Dendritic cell treated with granulocyte-macrophage colony-stimulating factor and Interleukin-4, amounts not matched to agents 40 ng/mL and 50 ng/mL, for 4 days (primary cell): ENCODE data around the gene PSMD8.
"Not testable (repeated sequence)": the region's sequence is repeated elsewhere in the genome, so short reads cannot be mapped to it uniquely, and the experiment has no call there.

Experiments
- H3K27ac Mint-ChIP-seq: one replicate; pipeline ENCODE4 v1.8.0; 2022; ENCODE audit warnings: mild to moderate bottlenecking, mixed read lengths
- H3K27me3 Mint-ChIP-seq: one replicate; pipeline ENCODE4 v1.8.0; 2022; ENCODE audit warnings: mild to moderate bottlenecking, mixed read lengths
- H3K36me3 Mint-ChIP-seq: one replicate; pipeline ENCODE4 v1.8.0; 2022; ENCODE audit warnings: low read depth, mixed read lengths
- H3K4me1 Mint-ChIP-seq: one replicate; pipeline ENCODE4 v1.8.0; 2022; ENCODE audit warnings: low read depth, mixed read lengths
- H3K4me3 Mint-ChIP-seq: one replicate; pipeline ENCODE4 v1.8.0; 2022; ENCODE audit warnings: mild to moderate bottlenecking, moderate library complexity, mixed read lengths
- H3K9me3 Mint-ChIP-seq: one replicate; pipeline ENCODE4 v1.8.0; 2022; ENCODE audit warnings: mixed read lengths
- intact Hi-C: fragments of 100-400 bp; cut with micrococcal nuclease; formaldehyde crosslinking; loops from one replicate; pipeline ENCODE4 v1.15.0; 2022

Gene PSMD8

DNA sequence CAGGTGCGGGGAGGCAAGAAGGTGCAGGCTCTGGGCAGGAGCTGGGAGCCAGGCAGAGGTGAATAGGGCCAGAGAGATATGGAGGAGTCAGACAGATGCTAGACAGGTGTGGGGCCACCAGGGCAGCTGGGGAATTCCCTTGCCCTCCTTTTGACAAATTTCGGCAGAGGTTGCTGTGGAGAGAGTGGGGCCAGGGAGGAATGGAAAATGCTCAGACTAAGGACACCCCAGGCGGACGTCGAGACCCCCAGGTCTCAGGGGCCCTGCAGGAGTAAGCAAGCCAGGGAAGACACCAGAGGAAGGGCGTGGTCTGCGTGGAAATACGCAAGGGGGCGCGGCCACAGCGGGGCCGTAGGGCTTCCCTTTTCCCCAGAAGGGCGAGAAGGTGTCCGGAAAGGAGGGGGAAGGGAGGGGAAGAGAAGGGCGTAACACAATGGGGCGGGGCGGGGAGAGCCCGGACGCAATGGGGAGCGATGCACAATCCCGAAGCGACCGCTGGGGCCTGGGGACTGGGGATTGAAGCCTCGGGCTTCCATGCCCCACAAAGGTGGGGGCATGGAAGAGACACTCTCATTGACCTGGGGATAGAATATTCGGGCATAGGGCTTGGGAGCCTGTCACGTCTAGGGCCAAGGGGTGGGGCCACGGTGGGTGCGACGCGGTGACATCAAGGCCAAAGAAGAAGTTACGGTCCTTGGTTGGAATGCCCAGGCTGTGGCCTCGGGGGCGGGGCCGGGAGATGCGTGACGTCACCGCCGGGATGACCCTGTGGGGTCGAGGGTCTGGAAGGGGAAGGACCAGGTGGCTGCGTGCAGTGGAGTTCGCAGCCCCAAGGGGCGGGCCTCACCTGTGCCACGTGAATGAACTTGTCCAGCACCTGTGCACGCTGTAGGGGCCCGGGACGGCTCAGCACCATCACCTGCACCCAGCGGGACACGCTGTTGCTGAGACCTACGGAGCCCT lies 43.5 kb downstream of the PSMD8 start:
- H3K27ac Mint-ChIP-seq = peak overlapping the region; percentile 93
- intact Hi-C loops = no loop called here
- H3K4me1 Mint-ChIP-seq = peaks cover 48% of the 10 kb centered on the region
- H3K36me3 Mint-ChIP-seq = peaks cover 83% of the 10 kb centered on the region
- H3K9me3 Mint-ChIP-seq = no peaks in the 10 kb centered on the region
- H3K27me3 Mint-ChIP-seq = no peaks in the 10 kb centered on the region
- peak overlapping the region; percentile 80 for H3K4me3 Mint-ChIP-seq

DNA sequence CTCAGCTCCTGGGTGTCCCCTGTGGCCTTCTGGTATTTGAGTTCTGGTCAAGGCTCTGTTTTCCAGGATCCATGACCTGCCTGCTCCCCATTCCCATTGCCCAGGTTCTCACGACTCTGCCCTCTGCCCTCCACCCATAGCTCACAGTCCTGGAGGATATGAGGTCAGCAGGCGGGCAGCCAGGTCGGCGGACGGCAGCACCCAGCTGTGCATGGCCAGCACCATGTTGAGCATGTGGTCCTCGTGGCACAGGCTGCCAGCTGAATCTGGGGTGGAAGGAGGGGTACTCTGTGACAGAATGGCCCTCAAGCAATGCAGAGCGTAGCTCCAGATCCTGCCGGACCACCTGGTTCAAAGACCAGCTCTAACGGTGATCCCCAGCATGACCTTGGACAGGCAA lies 46.6 kb downstream of the PSMD8 start:
- Mint-ChIP-seq H3K27me3 (no peaks in the 10 kb centered on the region), H3K4me1 (peaks cover 67% of the 10 kb centered on the region), H3K36me3 (peaks cover 77% of the 10 kb centered on the region), H3K9me3 (no peaks in the 10 kb centered on the region), H3K4me3 (no peak overlapping the region), H3K27ac (peak overlapping the region; percentile 58)
- intact Hi-C loops = no loop called here

DNA sequence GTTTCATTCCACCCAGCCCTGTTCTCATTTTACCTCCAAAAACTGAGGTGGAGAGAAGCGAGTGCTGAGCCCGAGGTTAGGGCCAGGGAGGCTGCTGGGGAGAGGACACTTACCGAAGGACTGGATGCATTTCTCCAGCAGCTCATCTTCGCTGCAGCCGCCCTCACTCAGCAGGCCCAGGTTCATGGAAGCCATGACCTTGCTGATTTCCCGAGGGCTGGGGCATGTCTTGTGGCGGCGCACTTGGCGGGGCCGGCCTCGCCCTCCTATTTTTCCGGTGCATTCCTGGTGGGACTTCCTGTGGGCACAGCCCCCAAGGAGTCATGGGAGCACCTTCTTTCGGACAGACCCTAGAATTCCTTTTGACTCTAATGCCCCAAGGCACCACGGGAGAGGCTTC lies 47.5 kb downstream of the PSMD8 start:
- Mint-ChIP-seq H3K27me3 (no peaks in the 10 kb centered on the region), H3K27ac (no peak overlapping the region), H3K4me1 (peaks cover 72% of the 10 kb centered on the region), H3K9me3 (no peaks in the 10 kb centered on the region), H3K4me3 (no peak overlapping the region), H3K36me3 (peaks cover 74% of the 10 kb centered on the region)
- intact Hi-C loops = no loop called here

DNA sequence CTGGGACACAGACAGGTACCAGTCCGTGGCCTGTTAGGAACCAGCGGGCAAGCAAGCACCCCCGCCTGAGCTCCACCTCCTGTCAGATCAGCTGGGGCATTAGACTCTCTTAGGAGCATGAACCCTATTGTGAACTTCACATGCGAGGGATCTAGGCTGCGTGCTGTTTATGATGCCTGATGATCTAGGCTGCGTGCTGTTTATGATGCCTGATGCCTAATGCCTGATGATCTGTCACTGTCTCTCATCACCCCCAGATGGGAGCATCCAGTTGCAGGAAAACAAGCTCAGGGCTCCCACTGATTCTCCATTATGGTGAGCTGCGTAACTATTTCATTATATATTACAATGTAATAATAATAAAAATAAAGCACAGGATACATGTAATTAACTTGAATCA lies 48.1 kb downstream of the PSMD8 start:
- Mint-ChIP-seq H3K9me3 (no peaks in the 10 kb centered on the region), H3K4me3 (no peak overlapping the region), H3K36me3 (peaks cover 69% of the 10 kb centered on the region), H3K4me1 (peaks cover 72% of the 10 kb centered on the region), H3K27me3 (no peaks in the 10 kb centered on the region), H3K27ac (no peak overlapping the region)
- intact Hi-C loops = no loop called here

DNA sequence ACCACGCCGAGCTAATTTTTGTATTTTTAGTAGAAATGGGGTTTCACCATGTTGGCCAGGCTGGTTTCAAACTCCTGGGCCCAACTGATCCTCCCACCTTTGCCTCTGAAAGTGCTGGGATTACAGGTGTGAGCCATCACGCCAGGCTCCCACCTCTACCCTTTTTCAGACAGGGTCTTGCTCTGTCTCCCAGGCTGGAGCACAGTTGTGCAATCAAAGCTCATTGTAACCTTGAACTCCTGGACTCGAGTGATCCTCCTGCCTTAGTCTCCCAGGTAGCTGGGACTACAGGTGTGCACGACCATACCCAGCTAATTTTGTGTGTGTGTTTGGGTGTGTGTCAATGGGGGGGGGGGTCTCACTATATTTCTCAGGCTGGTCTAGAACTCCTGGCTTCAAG lies 49.9 kb downstream of the PSMD8 start:
- Mint-ChIP-seq H3K4me1 (peaks cover 60% of the 10 kb centered on the region), H3K36me3 (peaks cover 50% of the 10 kb centered on the region), H3K27me3 (no peaks in the 10 kb centered on the region), H3K4me3 (no peak overlapping the region), H3K9me3 (no peaks in the 10 kb centered on the region), H3K27ac (no peak overlapping the region)
- intact Hi-C loops = no loop called here

DNA sequence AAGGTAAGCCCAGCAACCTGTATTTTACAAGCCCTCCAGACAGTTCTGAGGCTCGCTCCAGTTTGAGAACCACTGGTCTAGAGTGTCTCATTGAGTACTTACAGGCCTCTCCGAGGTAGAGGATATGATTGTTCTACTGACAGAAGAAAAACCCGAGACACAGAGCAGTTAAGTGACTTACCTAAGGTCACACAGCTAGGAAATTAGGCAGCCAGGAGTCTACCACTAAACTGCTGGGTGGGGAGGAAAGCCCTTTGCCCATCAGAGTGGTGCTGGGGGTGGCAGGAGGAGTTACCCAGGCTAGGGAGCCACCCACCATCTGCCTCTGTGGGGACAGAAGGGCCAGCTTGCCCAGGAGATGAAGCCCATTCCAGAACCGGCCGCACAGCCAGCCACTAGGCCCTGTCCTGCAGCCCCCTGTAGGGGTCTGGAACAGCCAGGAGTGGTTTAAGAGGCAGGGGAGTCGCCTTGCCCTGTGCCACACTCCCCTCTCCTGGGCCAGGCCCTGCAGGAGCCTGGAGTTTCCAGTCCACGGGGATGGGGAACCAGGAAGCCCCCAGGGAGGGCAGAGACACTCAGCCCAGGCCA lies 50.9 kb downstream of the PSMD8 start:
- Mint-ChIP-seq H3K36me3 (peaks cover 40% of the 10 kb centered on the region), H3K9me3 (no peaks in the 10 kb centered on the region), H3K27me3 (no peaks in the 10 kb centered on the region), H3K4me3 (peak overlapping the region; percentile 91), H3K4me1 (peaks cover 52% of the 10 kb centered on the region), H3K27ac (peak overlapping the region; percentile 92)
- intact Hi-C loops = no loop called here

DNA sequence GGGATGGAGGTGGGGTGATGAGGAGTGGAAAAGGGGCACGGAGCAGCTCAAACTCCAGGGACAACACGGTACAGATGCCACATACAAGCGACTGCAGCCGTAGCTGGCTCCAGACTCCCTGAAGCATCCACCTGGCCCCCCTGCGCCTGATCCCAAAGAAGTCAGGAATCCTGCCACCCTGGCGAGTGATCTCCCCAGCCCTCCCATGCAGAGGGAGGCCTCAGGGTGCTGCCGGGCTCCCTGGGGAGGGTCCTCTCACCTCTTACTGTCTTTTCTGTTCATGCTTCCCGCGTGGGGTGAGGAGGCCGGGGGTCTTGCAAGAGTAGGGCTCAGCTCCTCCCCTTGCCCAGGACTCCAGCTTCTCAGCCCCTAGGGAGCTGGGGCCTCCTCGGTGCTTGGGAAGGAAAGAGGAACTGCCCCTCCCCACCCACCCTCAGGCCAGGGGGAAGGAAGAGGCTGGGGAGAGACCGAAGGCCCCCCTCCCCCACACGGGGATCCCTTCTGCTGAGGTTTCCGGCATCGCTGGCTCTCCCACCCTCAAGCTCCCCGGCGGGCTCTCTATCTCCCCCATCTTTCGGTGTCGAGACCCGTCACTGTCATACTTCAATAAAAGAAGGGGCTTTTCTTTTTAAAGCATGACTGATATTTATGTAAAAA lies 51.6 kb downstream of the PSMD8 start, which contains the start of gene RASGRP4:
Gene RASGRP4, minus strand, starts transcription at position 410 of the 657 bp plus-strand sequence. Its CDS starts 128 bp downstream, at position 282.
- Mint-ChIP-seq H3K4me3 (peak within 1 kb of the TSS; percentile 91), H3K27me3 (peaks cover 4% of the 10 kb centered on the region), H3K27ac (peak within 1 kb of the TSS; percentile 92), H3K4me1 (peaks cover 48% of the 10 kb centered on the region), H3K9me3 (no peaks in the 10 kb centered on the region), H3K36me3 (peaks cover 34% of the 10 kb centered on the region)
- intact Hi-C loops = no loop called here

DNA sequence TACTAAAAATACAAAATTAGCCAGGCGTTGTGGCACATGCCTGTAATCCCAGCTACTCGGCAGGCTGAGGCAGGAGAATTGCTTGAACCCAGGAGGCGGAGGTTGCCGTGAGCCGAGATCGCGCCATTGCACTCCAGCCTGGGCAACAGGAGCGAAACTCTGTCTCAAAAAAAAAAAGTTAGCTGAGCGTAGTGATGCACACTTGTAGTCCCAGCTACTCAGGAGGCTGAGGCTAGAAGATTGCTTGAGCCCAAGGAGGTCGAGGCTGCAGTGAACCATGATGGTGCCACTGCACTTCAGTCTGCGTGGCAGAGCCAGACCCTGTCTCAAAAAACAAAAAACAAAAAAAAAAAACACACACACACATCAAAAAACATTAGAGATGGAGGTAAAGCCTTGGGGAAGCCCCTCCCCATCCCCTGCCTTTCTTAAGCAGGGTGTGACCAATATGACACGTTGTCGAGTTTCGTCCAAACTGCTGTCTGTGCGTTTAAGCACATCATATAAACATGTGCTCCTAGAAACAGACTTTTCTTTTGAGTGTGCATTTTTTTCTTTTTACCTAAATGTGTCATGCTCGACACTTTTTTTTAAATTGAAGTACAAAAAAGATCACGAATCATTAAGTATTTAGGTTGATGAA lies 52.8 kb downstream of the PSMD8 start:
- H3K4me3 Mint-ChIP-seq, H3K9me3 Mint-ChIP-seq, H3K27me3 Mint-ChIP-seq, intact Hi-C loops: not testable (repeated sequence)
- Mint-ChIP-seq H3K27ac (peak overlapping the region; percentile 92), H3K36me3 (peaks cover 21% of the 10 kb centered on the region), H3K4me1 (peaks cover 44% of the 10 kb centered on the region)

DNA sequence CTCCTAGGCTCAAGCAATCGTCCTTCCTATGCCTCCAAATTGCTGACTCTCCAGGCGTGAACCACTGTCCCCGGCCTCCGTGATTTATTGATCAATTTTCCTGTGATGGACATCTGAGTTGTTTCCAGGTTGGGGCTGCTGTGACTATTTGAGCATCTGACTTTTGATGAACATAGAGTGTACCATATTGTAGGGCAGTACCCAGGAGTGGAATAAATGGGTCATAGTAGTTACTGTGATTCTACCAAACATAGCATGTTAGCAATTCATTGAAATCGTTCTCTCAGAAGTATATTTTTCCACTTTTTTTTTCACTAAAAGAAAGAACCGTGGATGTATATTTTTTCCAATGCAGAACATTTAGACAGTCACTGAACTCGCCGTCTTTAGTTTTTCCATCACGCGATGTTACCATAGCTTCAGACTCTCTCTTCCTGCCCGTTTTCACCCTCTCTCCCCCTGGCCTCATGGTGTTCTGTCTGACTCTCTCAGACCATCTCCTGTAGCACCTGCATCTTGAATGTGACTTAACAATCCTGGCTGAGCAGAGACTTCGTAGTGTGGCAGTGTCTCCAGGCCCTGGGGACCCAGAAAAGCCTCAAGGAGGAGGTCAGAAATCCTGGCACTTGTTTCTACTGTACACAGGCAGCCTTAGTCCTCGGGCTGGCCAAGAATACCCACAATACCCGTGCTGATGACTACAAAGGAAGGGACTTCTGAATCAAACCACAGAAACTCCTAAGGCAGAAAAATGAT lies 54.9 kb downstream of the PSMD8 start:
- peaks cover 15% of the 10 kb centered on the region for H3K36me3 Mint-ChIP-seq

DNA sequence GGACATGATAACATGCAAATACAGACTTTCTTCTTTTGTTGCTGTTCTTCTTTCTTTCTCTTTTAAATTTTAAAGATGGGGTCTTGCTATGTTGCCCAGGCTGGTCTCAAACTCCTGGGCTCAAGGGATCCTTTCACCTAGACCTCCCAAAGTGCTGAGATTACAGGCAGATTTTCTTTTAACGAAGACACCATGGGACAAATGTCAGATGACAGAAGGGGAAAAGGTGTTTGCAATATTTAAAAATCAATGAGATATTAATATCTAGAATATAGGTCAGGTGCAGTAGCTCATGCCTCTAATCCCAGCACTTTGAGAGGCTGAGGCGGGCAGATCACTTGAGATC lies 55.4 kb downstream of the PSMD8 start:
- intact Hi-C loops = no loop called here
- peaks cover 42% of the 10 kb centered on the region for H3K4me1 Mint-ChIP-seq
- H3K27ac Mint-ChIP-seq = no peak overlapping the region
- H3K36me3 Mint-ChIP-seq = peaks cover 19% of the 10 kb centered on the region
- no peaks in the 10 kb centered on the region for H3K9me3 Mint-ChIP-seq
- H3K4me3 Mint-ChIP-seq = no peak overlapping the region
- H3K27me3 Mint-ChIP-seq = peaks cover 17% of the 10 kb centered on the region

More for the DNA sequence above, 54.9 kb downstream of the PSMD8 start:
- intact Hi-C loops = no loop called here
- Mint-ChIP-seq H3K27ac (peak overlapping the region; percentile 33), H3K4me3 (no peak overlapping the region), H3K27me3 (peaks cover 11% of the 10 kb centered on the region), H3K4me1 (peaks cover 41% of the 10 kb centered on the region), H3K9me3 (no peaks in the 10 kb centered on the region)

DNA sequence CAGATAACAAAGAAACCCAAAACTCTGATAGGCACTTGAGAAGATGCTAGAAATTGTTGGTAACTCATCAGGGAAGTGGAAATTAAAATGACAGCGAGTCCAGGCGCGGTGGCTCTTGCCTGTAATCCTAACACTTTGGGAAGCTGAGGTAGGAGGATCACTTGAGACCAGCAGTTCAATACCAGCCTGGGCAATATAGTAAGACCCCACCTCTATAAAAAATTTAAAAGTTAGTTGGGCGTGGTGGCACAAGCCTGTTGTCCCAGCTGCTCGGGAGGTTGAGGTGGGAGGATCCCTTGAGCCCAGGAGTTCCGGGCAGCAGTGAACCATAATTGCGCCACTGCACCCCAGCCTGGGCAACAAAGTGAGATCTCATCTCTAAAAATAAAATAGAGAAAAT lies 56.6 kb downstream of the PSMD8 start:
- peaks cover 22% of the 10 kb centered on the region for H3K27me3 Mint-ChIP-seq
- intact Hi-C loops = no loop called here
- H3K27ac Mint-ChIP-seq = no peak overlapping the region
- peaks cover 43% of the 10 kb centered on the region for H3K4me1 Mint-ChIP-seq
- no peaks in the 10 kb centered on the region for H3K9me3 Mint-ChIP-seq
- H3K36me3 Mint-ChIP-seq = peaks cover 9% of the 10 kb centered on the region
- no peak overlapping the region for H3K4me3 Mint-ChIP-seq

DNA sequence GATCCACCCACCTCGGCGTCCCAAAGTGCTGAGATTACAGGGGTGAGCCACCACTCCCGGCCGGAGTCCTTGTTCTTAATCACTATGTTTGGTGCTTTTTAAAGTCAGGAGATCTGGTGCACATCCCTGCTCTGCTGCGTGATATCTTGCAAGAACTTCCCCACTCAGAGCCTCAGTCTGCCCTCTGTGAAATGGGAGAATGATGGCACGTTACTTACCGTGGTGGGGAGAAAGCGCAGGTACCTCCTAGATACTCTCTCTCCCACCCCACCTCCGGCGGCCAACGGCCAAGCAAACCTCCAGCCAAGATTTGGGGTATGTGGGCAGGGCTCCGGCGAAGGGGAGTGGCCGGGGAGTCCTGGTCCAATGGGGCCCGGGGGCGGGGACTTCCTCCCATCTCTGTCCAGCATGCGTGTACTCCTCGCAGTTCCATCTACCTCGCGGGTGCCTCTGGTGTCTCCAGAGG lies 58.9 kb downstream of the PSMD8 start, which contains the start of gene RYR1:
Gene RYR1, plus strand, starts transcription at position 424 of the 466 bp plus-strand sequence. CDS start 139 bp downstream, outside the sequence.
- H3K27ac Mint-ChIP-seq = peak within 1 kb of the TSS; percentile 22
- H3K4me3 Mint-ChIP-seq = peak within 1 kb of the TSS; percentile 68
- H3K36me3 Mint-ChIP-seq = peaks cover 6% of the 10 kb centered on the region
- H3K27me3 Mint-ChIP-seq = peaks cover 25% of the 10 kb centered on the region
- H3K4me1 Mint-ChIP-seq = peaks cover 27% of the 10 kb centered on the region
- intact Hi-C loops = no loop called here
- H3K9me3 Mint-ChIP-seq = no peaks in the 10 kb centered on the region
